ENCODE results near the gene GHR.

GHR gene

GRCh38 chr5:42614509-42614908, 191.3 kb downstream of the GHR start:
- H3K4me1 ChIP-seq (ENCODE audit: low read depth, poor library complexity, severe bottlenecking), result no peaks in the 10 kb centered on the region
- H2AFZ ChIP-seq (ENCODE audit: low read depth), result no peak overlapping the region
- no peak overlapping the region for H3K9ac ChIP-seq
- no peaks in the 10 kb centered on the region for H4K20me1 ChIP-seq (ENCODE audit: insufficient read depth)
- H3K36me3 ChIP-seq (ENCODE audit: insufficient read depth), result no peaks in the 10 kb centered on the region
- H3K27me3 ChIP-seq (ENCODE audit: insufficient read depth, low read depth), result no peaks in the 10 kb centered on the region
- H3K27ac ChIP-seq, result no peak overlapping the region
- TF ChIP-seq CTCF (conservative IDR thresholded peaks at IDR 0.05; ENCODE audit: low read depth, low read length), result no peak
- H3K79me2 ChIP-seq (ENCODE audit: insufficient read depth, low read depth), result no peaks in the 10 kb centered on the region
- H3K4me3 ChIP-seq (IDR thresholded peaks at IDR 0.05; ENCODE audit: insufficient read depth, low read depth, low read length), result no peak overlapping the region
- H3K4me2 ChIP-seq, result no peak overlapping the region

- Histone ChIP-seq H2AFZ (ENCODE audit: low read depth) (no peak overlapping the region), H4K20me1 (ENCODE audit: insufficient read depth) (no peaks in the 10 kb centered on the region), H3K9ac (no peak overlapping the region), H3K36me3 (ENCODE audit: insufficient read depth) (no peaks in the 10 kb centered on the region), H3K4me1 (ENCODE audit: low read depth, poor library complexity, severe bottlenecking) (no peaks in the 10 kb centered on the region), H3K4me2 (no peak overlapping the region), H3K27me3 (ENCODE audit: insufficient read depth, low read depth) (no peaks in the 10 kb centered on the region), H3K27ac (no peak overlapping the region), H3K4me3 (IDR thresholded peaks at IDR 0.05; ENCODE audit: insufficient read depth, low read depth, low read length) (no peak overlapping the region), H3K79me2 (ENCODE audit: insufficient read depth, low read depth) (no peaks in the 10 kb centered on the region)
- no peak for TF ChIP-seq CTCF (conservative IDR thresholded peaks at IDR 0.05; ENCODE audit: low read depth, low read length)
Observed at GRCh38 chr5:42620579-42621216, 197.5 kb downstream of the GHR start.

- Histone ChIP-seq H2AFZ (ENCODE audit: low read depth) (no peak overlapping the region), H3K9ac (no peak overlapping the region)
- no peak for TF ChIP-seq CTCF (conservative IDR thresholded peaks at IDR 0.05; ENCODE audit: low read depth, low read length)
Observed at GRCh38 chr5:42621242-42621641, 198.0 kb downstream of the GHR start.

GRCh38 chr5:42621662-42622061, 198.4 kb downstream of the GHR start:
- no peak overlapping the region for H3K27ac ChIP-seq

More at GRCh38 chr5:42621242-42621641, 198.0 kb downstream of the GHR start:
- no peaks in the 10 kb centered on the region for H3K79me2 ChIP-seq (ENCODE audit: insufficient read depth, low read depth)
- H3K4me1 ChIP-seq (ENCODE audit: low read depth, poor library complexity, severe bottlenecking), result no peaks in the 10 kb centered on the region
- no peak overlapping the region for H3K27ac ChIP-seq
- H3K27me3 ChIP-seq (ENCODE audit: insufficient read depth, low read depth), result no peaks in the 10 kb centered on the region
- H3K4me3 ChIP-seq (IDR thresholded peaks at IDR 0.05; ENCODE audit: insufficient read depth, low read depth, low read length), result no peak overlapping the region
- no peak overlapping the region for H3K4me2 ChIP-seq
- H4K20me1 ChIP-seq (ENCODE audit: insufficient read depth), result no peaks in the 10 kb centered on the region
- no peaks in the 10 kb centered on the region for H3K36me3 ChIP-seq (ENCODE audit: insufficient read depth)

More at GRCh38 chr5:42621662-42622061, 198.4 kb downstream of the GHR start:
- H3K4me3 ChIP-seq (IDR thresholded peaks at IDR 0.05; ENCODE audit: insufficient read depth, low read depth, low read length), result no peak overlapping the region
- no peaks in the 10 kb centered on the region for H3K27me3 ChIP-seq (ENCODE audit: insufficient read depth, low read depth)
- no peak for TF ChIP-seq CTCF (conservative IDR thresholded peaks at IDR 0.05; ENCODE audit: low read depth, low read length)
- H2AFZ ChIP-seq (ENCODE audit: low read depth), result no peak overlapping the region
- no peak overlapping the region for H3K9ac ChIP-seq
- no peak overlapping the region for H3K4me2 ChIP-seq
- no peaks in the 10 kb centered on the region for H3K79me2 ChIP-seq (ENCODE audit: insufficient read depth, low read depth)
- H4K20me1 ChIP-seq (ENCODE audit: insufficient read depth), result no peaks in the 10 kb centered on the region
- H3K4me1 ChIP-seq (ENCODE audit: low read depth, poor library complexity, severe bottlenecking), result peaks cover 3% of the 10 kb centered on the region
- H3K36me3 ChIP-seq (ENCODE audit: insufficient read depth), result no peaks in the 10 kb centered on the region
